ENCODE data around the gene DNAJB2.

The DNAJB2 gene

DNA sequence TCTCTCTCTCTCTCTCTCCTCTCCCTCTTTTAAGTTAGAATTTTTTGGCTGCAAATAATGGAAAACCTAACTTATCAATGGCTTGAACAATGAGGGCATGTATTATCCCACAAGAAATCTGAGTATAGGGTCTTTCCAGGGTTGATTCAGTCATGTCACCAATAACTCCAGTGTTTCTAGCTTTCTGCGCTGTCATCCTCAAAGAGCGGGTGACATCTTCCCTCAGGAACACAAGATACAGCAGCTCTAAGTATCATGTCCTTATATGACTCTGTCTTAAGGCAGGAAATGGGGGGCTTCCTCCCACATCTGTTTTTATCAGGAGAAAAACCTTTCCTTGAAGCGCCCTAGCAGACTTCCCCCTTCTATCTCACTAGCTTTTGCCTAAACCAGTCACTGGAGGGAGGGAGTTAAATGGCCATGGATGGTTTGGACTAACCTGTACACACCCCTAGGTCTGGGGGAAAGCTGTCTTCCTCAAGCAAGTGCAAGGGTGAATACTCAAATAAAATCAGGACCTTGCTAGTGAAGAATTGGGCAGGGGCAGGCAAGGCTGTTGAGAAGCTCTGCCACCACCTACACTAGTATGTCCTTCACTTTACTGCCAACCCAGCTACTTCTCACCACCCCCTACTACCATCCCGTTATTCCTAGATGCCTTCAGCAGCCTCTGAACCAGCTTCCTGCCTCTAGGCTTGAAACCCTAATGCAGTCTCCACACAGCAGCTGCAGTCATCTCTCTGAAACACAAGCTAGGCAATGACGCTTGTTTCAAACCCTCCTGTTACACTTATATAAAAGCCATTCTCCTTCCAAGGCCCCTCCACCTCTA, 17.9 kb upstream of the DNAJB2 start:
- no peak for DNase-seq

DNA sequence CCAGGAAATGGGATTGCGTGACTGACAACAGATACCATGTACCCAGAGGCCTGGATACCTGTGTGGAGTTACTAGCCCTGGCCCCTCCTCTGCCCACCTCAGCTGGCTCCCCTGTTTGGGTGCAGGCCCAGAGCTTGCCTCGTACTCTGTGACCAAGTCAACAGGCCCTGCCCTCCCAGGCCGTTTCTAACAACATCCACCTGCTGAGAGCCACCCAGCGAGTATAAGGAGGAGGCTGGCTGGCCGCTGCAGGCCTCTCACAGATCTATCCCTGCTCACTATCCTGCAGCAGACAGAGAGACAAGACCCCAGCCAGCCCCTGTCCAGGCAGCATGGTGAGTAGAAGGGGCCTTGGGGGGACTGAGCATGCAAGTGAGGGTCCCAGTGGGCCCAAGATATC, 12.9 kb upstream of the DNAJB2 start:
- DNase-seq = no peak

DNA sequence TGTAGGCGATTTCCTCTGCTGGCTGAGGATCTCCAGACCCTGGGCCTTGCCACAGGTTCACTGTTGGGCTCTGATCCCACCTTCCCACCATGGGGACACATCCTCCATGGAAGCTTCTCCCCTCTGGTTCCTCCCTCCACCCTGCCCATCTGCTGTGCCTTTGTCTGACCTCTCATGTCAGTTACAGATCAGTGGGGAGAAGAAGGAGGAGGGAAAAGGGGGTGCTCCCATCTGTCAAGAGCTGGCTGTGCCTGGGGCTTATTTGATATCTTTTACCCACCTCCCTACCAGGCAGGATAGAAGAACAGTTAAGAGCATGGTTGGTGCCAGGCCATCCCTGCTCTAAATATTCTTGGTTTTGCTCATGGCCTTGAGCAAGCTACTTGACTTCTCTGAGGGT, 12.3 kb upstream of the DNAJB2 start:
- DNase-seq = no peak

GRCh38 chr2:219268294-219268693, 10.9 kb upstream of the DNAJB2 start:
- no peak for DNase-seq

DNA sequence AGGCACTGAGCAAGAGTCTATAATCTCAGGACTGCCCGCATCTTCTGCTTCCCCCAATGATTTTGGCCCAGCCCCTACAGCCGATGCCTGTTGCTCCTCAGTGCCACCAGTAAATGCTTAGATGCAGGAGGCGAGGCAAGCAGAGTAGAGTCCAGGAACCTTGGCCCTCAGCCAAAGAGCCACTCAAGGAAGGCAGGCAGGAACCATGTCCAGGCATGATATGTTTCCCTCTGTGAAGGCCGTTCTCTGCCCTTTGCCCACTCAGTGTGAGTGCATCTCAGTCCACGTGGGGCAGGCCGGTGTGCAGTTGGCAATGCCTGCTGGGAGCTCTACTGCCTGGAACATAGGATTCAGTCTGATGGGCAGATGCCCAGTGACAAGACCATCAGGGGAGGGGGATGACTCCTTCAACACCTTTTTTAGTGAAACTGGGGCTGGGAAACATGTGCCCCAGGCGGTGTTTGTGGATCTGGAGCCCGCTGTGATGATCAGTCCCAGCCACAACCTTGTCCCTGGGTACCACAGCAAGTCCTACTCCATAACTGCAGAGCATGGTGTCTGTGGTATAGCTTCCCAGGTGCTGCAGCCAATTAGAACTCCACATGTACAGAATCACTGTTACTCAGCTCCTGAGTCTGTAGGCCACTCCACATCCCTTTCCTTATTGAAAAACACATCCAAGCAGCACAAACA, 9.7 kb upstream of the DNAJB2 start:
- DNase-seq = no peak

- no peak for DNase-seq
Observed at GRCh38 chr2:219270055-219270372, 9.2 kb upstream of the DNAJB2 start.

DNA sequence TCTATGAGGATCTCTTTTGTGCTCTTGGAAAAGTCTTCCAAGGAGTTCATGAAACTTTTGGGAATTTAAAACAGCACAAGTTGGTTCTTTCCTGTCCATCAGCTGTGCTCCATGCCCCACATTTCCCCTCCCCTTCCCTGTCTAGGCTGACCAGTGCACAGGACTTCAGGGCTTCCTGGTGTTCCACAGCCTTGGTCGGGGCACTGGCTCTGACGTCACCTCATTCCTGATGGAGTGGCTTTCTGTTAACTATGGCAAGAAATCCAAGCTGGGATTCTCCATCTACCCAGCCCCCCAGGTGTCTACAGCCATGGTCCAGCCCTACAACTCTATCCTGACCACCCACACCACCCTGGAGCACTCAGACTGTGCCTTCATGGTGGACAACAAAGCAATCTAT, 8.1 kb upstream of the DNAJB2 start:
- no peak for DNase-seq

DNA sequence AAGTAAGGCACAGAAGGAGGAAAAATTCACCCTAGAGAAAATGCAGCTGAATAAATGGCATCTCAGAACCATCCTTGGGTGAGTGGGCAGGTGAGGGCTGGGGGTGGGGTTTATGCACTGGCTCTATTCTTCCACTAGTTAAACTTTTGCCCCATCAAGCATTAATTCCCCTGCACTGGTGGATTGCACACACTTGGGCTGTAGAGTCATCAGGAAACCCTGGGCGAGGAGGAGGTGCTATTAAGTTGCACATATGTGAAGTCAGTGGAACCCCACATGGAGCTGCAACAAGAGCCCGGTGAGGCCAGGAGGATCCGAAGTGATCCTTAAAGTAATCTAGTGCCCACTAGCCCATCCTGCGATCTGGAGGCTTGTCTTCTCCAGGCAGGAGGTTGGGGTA, 6.8 kb upstream of the DNAJB2 start:
- no peak for DNase-seq

DNA sequence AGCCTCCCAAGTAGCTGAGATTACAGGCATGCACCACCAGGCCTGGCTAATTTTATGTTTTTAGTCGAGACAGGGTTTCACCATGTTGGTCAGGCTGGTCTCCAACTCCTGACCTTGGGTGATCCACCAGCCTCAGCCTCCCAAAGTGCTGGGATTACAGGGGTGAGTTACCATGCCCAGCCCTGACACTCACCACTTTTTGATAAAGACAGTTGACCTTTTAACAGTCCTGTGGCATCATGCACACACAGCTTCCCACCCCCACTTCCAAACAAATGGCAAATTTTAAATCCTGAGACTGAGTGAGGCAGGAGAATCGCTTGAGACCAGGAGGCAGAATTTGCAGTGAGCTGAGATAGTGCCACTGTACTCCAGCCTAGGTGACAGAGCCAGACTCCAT, 6.2 kb upstream of the DNAJB2 start:
- DNase-seq = no peak

- DNase-seq = no peak
Observed at GRCh38 chr2:219273937-219274336, 5.2 kb upstream of the DNAJB2 start.

- no peak for DNase-seq
Observed at GRCh38 chr2:219274361-219274921, 4.7 kb upstream of the DNAJB2 start.

GRCh38 chr2:219277703-219278654, 1.2 kb upstream of the DNAJB2 start:
- DNase-seq = peak in 1 of 2 experiments; percentile 58

DNA sequence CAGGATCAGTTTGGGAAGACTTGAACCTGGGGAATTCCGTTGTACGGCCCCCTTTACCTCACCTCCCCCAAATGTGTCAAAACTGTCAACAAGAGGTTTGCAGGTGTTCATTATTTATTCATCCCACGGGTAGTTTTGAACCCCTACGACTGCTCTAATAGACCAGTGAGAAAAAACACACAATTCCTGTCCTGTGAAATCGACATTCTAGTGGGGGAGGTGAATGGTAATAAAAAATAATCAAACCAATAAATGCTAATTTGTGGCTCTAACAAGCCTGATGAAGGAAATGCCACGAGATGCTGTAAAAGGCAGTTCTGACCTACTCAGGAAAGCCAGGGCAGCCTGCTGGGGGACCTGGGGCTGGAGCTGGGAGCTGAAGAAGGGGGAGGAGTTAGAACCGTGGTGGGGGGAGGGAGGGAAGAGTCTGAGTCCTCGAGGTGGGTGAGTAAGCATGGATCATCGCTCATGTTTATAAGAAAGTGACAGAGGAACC, 463 bp upstream of the DNAJB2 start:
- DNase-seq = peak in 1 of 2 experiments; percentile 69

- DNase-seq = no peak
Observed at GRCh38 chr2:219279916-219280516, 850 bp downstream of the DNAJB2 start.

DNA sequence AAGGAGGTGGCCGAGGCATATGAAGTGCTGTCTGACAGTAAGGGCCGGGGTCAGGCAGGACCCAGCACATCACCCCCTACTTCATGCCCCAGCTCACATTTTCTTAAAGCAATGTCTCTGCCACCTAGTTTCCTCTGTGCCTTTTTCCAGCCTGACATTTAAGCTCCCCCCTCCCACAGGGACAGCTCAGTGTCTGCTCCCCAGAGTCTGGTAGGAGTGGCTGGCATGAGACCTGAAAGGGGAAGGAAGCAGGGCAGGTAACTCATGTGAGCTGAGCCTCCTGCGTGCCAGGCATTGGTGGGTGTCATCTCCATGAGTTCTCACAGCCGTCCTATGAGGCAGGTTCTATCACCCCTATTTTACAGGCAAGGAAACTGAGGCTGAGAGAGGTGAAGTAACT, 1.5 kb downstream of the DNAJB2 start:
- DNase-seq = no peak

DNA sequence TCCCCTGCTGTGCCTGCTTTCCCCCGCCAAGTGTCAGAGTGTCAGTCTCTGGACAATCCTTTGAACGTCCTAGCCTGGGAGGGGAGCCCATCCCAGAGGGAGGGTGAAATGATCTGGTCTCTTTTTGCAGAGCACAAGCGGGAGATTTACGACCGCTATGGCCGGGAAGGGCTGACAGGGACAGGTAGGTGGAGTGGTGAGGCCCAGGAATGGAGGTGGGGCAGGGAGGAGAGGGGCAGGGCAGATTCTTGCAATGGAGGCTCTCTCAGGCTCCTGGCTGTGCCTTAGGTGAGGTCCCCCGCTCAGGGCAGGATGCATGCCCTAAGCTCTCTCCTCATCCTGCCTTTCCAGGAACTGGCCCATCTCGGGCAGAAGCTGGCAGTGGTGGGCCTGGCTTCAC, 2.4 kb downstream of the DNAJB2 start:
- DNase-seq = no peak

- no peak for DNase-seq
Observed at GRCh38 chr2:219282375-219282774, 3.2 kb downstream of the DNAJB2 start.

DNA sequence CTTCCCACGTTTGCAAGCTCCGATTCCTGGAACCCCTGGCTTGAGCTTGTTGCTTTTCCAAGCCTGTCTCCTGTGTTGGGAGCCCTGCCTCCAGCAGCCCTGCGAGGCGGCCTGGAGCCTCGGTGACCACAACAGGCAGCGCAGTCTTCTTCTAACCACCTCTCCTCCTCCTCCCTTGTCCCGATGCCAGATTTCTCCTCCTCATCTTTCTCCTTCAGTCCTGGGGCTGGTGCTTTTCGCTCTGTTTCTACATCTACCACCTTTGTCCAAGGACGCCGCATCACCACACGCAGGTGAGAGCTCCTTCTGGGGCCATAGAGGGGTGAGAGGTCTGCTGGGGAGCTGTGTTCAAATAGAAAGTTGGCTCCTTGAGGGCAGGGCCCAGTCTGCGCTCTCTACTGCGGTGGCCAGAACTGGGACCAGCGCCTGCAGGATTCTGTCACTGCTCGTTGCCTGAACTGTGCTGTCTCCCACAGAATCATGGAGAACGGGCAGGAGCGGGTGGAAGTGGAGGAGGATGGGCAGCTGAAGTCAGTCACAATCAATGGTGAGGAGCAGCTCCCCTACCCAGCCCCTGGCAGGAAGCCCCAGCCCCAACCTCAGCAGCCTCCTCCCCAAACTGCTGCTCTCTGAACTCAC, 3.9 kb downstream of the DNAJB2 start:
- no peak for DNase-seq

- no peak for DNase-seq
Observed at GRCh38 chr2:219284501-219285372, 5.6 kb downstream of the DNAJB2 start.

DNA sequence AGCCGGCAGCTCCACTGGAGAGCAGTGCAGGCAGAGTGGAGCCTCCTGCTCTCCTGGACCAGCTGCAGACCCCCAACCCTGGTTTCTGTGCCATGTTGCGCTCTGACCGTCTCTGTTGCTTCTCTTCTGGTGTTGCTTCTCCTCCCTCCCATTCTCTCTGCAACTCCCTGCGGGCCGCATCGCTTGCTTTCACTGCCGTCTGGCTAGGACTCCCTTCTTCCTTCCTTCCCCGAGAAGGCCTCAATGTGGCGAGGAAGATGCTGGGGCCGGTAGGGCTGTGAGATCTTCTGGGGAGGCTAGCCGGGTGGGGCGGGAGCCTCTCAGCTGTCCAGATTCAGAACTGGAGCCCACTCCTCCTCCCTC, 6.2 kb downstream of the DNAJB2 start:
- DNase-seq = no peak

DNA sequence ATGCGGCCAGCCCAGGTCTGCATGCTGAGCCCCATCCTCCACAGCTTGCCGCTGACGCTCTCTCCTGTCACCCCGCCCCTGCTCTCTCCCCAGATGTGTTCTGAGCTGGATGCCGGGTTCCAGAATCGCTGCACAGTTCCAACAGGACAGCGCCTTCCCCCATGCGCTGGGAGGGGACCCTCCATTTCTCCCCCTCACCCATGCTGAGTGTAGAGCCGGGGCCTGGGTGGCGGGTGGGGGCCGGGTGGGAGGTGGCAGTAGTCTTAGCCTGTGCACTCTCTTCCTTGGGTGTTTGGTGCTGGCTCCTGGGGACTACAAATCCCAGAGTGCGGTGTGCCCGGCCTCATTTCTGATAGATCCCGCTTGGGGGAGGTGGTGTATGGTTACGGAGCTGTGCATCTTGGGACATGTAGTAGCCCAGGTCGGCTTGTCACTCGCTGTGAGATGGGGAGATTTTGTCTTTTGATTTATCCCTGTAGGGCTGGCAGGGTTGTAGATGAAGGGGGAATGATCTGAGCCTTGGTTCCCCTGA, 6.8 kb downstream of the DNAJB2 start:
- peak in 1 of 2 experiments; percentile 14 for DNase-seq
